H1 (cell line): Measurements from ENCODE around the gene MAPT. TPM values are rescaled to one million over a fixed set of nuclear protein-coding genes. Genes with fewer than 3 reads are reported as not detected.

Source experiments
- CTCF ChIA-PET: fragments of 300-600 bp; sonication (Branson Sonifier 250); formaldehyde crosslinking; loops from one replicate; lab custom pipeline; 2021; ENCODE audit not compliant: partially characterized antibody; lab: Charles Lee
- POLR2A ChIA-PET: fragments of 300-600 bp; sonication (Branson Sonifier 250); formaldehyde crosslinking; loops from one replicate; lab custom pipeline; 2021; ENCODE audit warnings: inconsistent platforms; ENCODE audit not compliant: partially characterized antibody; lab: Charles Lee
- DNase-seq, 2 experiments: peaks; one replicate each; pipeline versions ENCODE4 v3.0.0 to v3.0.0-alpha.2; 2010 to 2022; ENCODE audit warnings: low spot score in 2 of 2, low read depth in 1 of 2, mixed read lengths in 1 of 2
- FAIRE-seq: peaks from 2 replicates; lab custom pipeline; 2011; peaks lifted over from hg19 to GRCh38; lab: Jason Lieb, UNC
- H2AFZ ChIP-seq: 2 replicates; pipeline ENCODE4 v1.8.1; 2012; ENCODE audit warnings: low read length, inconsistent platforms
- H2AK5ac ChIP-seq: 2 replicates; pipeline ENCODE4 v1.6.1; 2013; ENCODE audit warnings: low read depth, low read length
- H2BK120ac ChIP-seq: replicated peaks from 2 replicates; pipeline ENCODE3; 2013; ENCODE audit warnings: low read depth, low read length, inconsistent platforms
- H2BK12ac ChIP-seq: 2 replicates; pipeline ENCODE4 v1.6.1; 2013; ENCODE audit warnings: low read depth, low read length
- H2BK15ac ChIP-seq: 2 replicates; pipeline ENCODE4 v1.6.1; 2013; ENCODE audit warnings: low read length
- H2BK20ac ChIP-seq: 2 replicates; pipeline ENCODE4 v1.6.1; 2013; ENCODE audit warnings: low read length
- H2BK5ac ChIP-seq: 2 replicates; pipeline ENCODE4 v1.6.1; 2013; ENCODE audit warnings: low read depth, low read length
- H3K14ac ChIP-seq: 2 replicates; pipeline ENCODE4 v1.6.1; 2013; ENCODE audit warnings: inconsistent platforms; ENCODE audit not compliant: insufficient read length
- H3K18ac ChIP-seq: 2 replicates; pipeline ENCODE4 v1.6.1; 2013; ENCODE audit warnings: low read length; ENCODE audit errors: extremely low read depth
- H3K23ac ChIP-seq: 2 replicates; pipeline ENCODE4 v1.6.1; 2013; ENCODE audit warnings: inconsistent platforms; ENCODE audit not compliant: insufficient read length
- H3K23me2 ChIP-seq: 2 replicates; pipeline ENCODE4 v1.6.1; 2013; ENCODE audit warnings: low read depth, low read length
- H3K27ac ChIP-seq: 2 replicates; pipeline ENCODE4 v1.6.1; 2011; ENCODE audit warnings: low read depth, low read length, inconsistent platforms
- H3K27me3 ChIP-seq, 4 experiments: replicated peaks in 1 of 4; 1 replicate in 1 of 4; 2 replicates in 3 of 4; pipeline versions ENCODE4 v1.6.1 to v1.8.1; 2011 to 2013; ENCODE audit warnings: low read length in 3 of 4, mild to moderate bottlenecking in 3 of 4, inconsistent platforms in 2 of 4, mixed read lengths in 2 of 4, moderate library complexity in 1 of 4; ENCODE audit not compliant: control insufficient read depth in 3 of 4, insufficient read depth in 3 of 4; ENCODE audit errors: extremely low read depth in 1 of 4
- H3K36me3 ChIP-seq, 4 experiments: 2 replicates each; pipeline versions ENCODE4 v1.6.1 to v1.8.1; 2011 to 2013; ENCODE audit warnings: mild to moderate bottlenecking in 4 of 4, low read length in 3 of 4, moderate library complexity in 2 of 4, control low read depth in 1 of 4, inconsistent platforms in 1 of 4; ENCODE audit not compliant: insufficient read depth in 4 of 4, control insufficient read depth in 2 of 4
- H3K4ac ChIP-seq: replicated peaks from 2 replicates; pipeline ENCODE3; 2013; ENCODE audit warnings: low read length, low read depth, mixed read lengths, inconsistent platforms; ENCODE audit not compliant: insufficient read length
- H3K4me1 ChIP-seq, 4 experiments: replicated peaks in 1 of 4; 1 replicate in 1 of 4; 2 replicates in 3 of 4; pipeline versions ENCODE4 v1.6.1 to v1.8.1; 2011 to 2013; ENCODE audit warnings: low read length in 3 of 4, inconsistent platforms in 2 of 4, mixed read lengths in 1 of 4; ENCODE audit not compliant: insufficient read depth in 4 of 4, control insufficient read depth in 3 of 4
- H3K4me2 ChIP-seq, 2 experiments: 2 replicates each; pipeline versions ENCODE4 v1.6.1 to v1.8.1; 2011 to 2013; ENCODE audit warnings: low read depth in 2 of 2, low read length in 2 of 2, control low read depth in 1 of 2, inconsistent platforms in 1 of 2, mild to moderate bottlenecking in 1 of 2; ENCODE audit not compliant: insufficient read depth in 1 of 2
- H3K4me3 ChIP-seq, 4 experiments: fragments of 200-600, 300-600 bp in 1 of 4; sonication (generic), shearing (Covaris generic), sonication (Bioruptor Twin) in 1 of 4; 2 replicates each; pipeline versions ENCODE4 v1.5.1 to v1.8.1; 2011 to 2016; ENCODE audit warnings: low read length in 4 of 4, low read depth in 3 of 4, control low read depth in 2 of 4, inconsistent platforms in 2 of 4, mild to moderate bottlenecking in 2 of 4, mixed read lengths in 1 of 4, moderate library complexity in 1 of 4; ENCODE audit not compliant: insufficient read depth in 2 of 4; ENCODE audit errors: extremely low read depth in 1 of 4
- H3K56ac ChIP-seq: replicated peaks from 2 replicates; pipeline ENCODE3; 2013; ENCODE audit warnings: low read depth, mild to moderate bottlenecking, mixed read lengths, low read length, inconsistent platforms; ENCODE audit not compliant: insufficient read length
- H3K79me1 ChIP-seq: 2 replicates; pipeline ENCODE4 v1.6.1; 2013; ENCODE audit warnings: low read depth, low read length, control low read depth
- H3K79me2 ChIP-seq, 2 experiments: 2 replicates each; pipeline versions ENCODE4 v1.6.1 to v1.8.1; 2012 to 2013; ENCODE audit warnings: low read length in 2 of 2, mild to moderate bottlenecking in 2 of 2, inconsistent platforms in 1 of 2; ENCODE audit not compliant: insufficient read depth in 2 of 2, control insufficient read depth in 1 of 2
- H3K9ac ChIP-seq, 4 experiments: replicated peaks in 1 of 4; 1 replicate in 1 of 4; 2 replicates in 3 of 4; pipeline versions ENCODE4 v1.6.1 to v1.8.1; 2011 to 2013; ENCODE audit warnings: low read depth in 3 of 4, low read length in 3 of 4, control low read depth in 2 of 4, mild to moderate bottlenecking in 2 of 4, moderate library complexity in 2 of 4, inconsistent platforms in 1 of 4; ENCODE audit errors: extremely low read depth in 1 of 4
- H3K9me3 ChIP-seq, 2 experiments: 2 replicates each; pipeline versions ENCODE4 v1.6.1 to v1.8.1; 2012 to 2013; ENCODE audit warnings: mild to moderate bottlenecking in 2 of 2, moderate library complexity in 2 of 2, control low read depth in 1 of 2, inconsistent platforms in 1 of 2, low read depth in 1 of 2, low read length in 1 of 2, mixed read lengths in 1 of 2; ENCODE audit not compliant: insufficient read depth in 2 of 2
- H4K20me1 ChIP-seq, 2 experiments: replicated peaks in 1 of 2; 2 replicates each; pipeline versions ENCODE3 to v1.8.1; 2011 to 2013; ENCODE audit warnings: inconsistent platforms in 2 of 2, low read length in 2 of 2, mild to moderate bottlenecking in 1 of 2; ENCODE audit not compliant: insufficient read depth in 2 of 2, control insufficient read depth in 1 of 2
- H4K5ac ChIP-seq: 2 replicates; pipeline ENCODE4 v1.6.1; 2013; ENCODE audit warnings: low read length, low read depth, mixed read lengths, inconsistent platforms; ENCODE audit not compliant: insufficient read length
- H4K8ac ChIP-seq: 2 replicates; pipeline ENCODE4 v1.8.0; 2013; ENCODE audit warnings: mild to moderate bottlenecking, moderate library complexity, low read length, inconsistent platforms; ENCODE audit not compliant: insufficient read depth; ENCODE audit errors: extremely low read depth
- H4K91ac ChIP-seq: replicated peaks from 2 replicates; pipeline ENCODE3; 2013; ENCODE audit warnings: low read length, mixed read lengths, inconsistent platforms; ENCODE audit not compliant: insufficient read length
- CHD1 ChIP-seq: IDR thresholded peaks from 2 replicates; pipeline ENCODE4 v1.6.1; 2012; ENCODE audit warnings: low read depth, low read length, improper control_type of control experiment
- HDAC6 ChIP-seq: IDR thresholded peaks from one replicate; pipeline ENCODE4 v1.7.1; 2012; ENCODE audit warnings: low read depth, mild to moderate bottlenecking, inconsistent platforms, low read length, moderate library complexity
- RFX5 ChIP-seq: IDR thresholded peaks from 2 replicates; pipeline ENCODE4 v1.6.1; 2011; ENCODE audit warnings: low read depth, low read length, improper control_type of control experiment, borderline replicate concordance
- SIX5 ChIP-seq: IDR thresholded peaks from 2 replicates; pipeline ENCODE4 v1.6.1; 2011; ENCODE audit warnings: mild to moderate bottlenecking, low read depth, low read length
- TAF7 ChIP-seq: optimal IDR thresholded peaks from 2 replicates; pipeline ENCODE3; 2011; ENCODE audit warnings: low read depth, mild to moderate bottlenecking, inconsistent platforms, low read length, moderate library complexity, borderline replicate concordance
- WGBS, 2 experiments: shearing (Covaris generic) in 1 of 2; methylation state at CpG; one replicate each; pipeline versions ENCODE4 v1.1.6 to v1.1.7; 2013 to 2015; ENCODE audit warnings: low lambda C conversion rate in 2 of 2, mixed read lengths in 2 of 2, inconsistent platforms in 1 of 2, low coverage in 1 of 2, missing lambda C conversion rate in 1 of 2; ENCODE audit not compliant: insufficient replicate concordance in 2 of 2, insufficient coverage in 1 of 2, insufficient read length in 1 of 2; ENCODE audit errors: extremely low coverage in 1 of 2, missing lambda C conversion rate in 1 of 2; 5-methylcytosine and 5-hydroxymethylcytosine counted together
- polyA plus RNA-seq, 7 experiments: library from polyadenylated mRNA; depleted of rRNA in 3 of 7; stranded (reverse) in 5 of 7; unstranded in 2 of 7; fragments of >200 nt in 5 of 7; fragments of 200-250 nt in 2 of 7; gene quantifications; 1 replicate in 5 of 7; 2 replicates in 1 of 7; 4 replicates in 1 of 7; pipeline versions ENCODE4 v1.2.1 to v1.2.3, GENCODE V29; 2011 to 2013; ENCODE audit warnings: missing spikeins in 2 of 7, mixed read lengths in 2 of 7
- total RNA-seq: library from RNA; stranded (reverse); fragmentation: NEBNext Ultra II Directional; extraction: Animal tissue kit (Norgen Biotek cat#: 25700); gene quantifications from 2 replicates; pipeline ENCODE4 v1.2.1, GENCODE V29; 2021

Gene MAPT
- total and polyA plus RNA-seq, 2 of the 8 experiments (the other 6 are each of a cell fraction or from before 2014, with no cell fraction given), result 0.54 to 1.7 TPM

DNA sequence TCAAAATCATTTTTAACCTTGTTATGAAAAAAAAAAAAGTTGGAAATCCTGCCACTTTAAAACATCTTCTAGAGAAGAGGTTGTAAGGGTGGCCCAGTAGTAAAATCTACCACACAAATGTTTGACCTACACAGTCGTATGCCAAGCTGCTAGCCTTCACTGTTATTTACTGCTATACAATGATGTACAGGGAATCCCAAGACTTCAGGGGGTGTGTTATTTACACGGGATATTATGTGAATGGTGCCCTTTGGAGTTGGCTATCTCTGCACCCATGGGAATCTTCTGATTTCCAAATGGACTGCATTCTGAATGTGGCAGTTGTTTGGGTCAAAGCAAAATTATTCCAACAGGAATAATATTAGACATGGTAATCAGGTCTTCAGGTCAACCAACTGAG is 150.6 kb downstream of the MAPT start:
- TF ChIP-seq RFX5 (no peak), TAF7 (no peak), CHD1 (no peak), SIX5 (no peak), HDAC6 (no peak)
- Histone ChIP-seq H2BK15ac (no peak overlapping the region), H4K5ac (no peak overlapping the region), H2BK120ac (no peak overlapping the region), H3K36me3 (peaks cover 23 to 63% (median 41%) of the 10 kb centered on the region in 4 experiments), H3K23me2 (no peaks in the 10 kb centered on the region), H2BK20ac (no peak overlapping the region), H3K23ac (no peak overlapping the region), H3K9me3 (no peaks in the 10 kb centered on the region), H3K4me3 (no peak overlapping the region), H3K79me1 (no peaks in the 10 kb centered on the region; the same call in 1 of the 2 replicates), H3K9ac (no peak overlapping the region), H3K27ac (no peak overlapping the region), H2AK5ac (no peak overlapping the region), H3K4me1 (no peaks in the 10 kb centered on the region), H3K18ac (no peak overlapping the region), H3K14ac (no peak overlapping the region), H3K79me2 (peaks cover 0 to 12% of the 10 kb centered on the region in 2 experiments; a peak in 1 of 4 replicates), H3K27me3 (no peaks in the 10 kb centered on the region), H3K4me2 (no peak overlapping the region), H4K20me1 (peaks cover 0 to 5% of the 10 kb centered on the region in 2 experiments), H3K4ac (no peak overlapping the region), H2BK5ac (no peak overlapping the region), H3K56ac (no peak overlapping the region), H4K91ac (no peak overlapping the region), H2AFZ (no peak overlapping the region), H2BK12ac (no peak overlapping the region), H4K8ac (no peak overlapping the region)
- ChIA-PET POLR2A (interaction anchor here (0.6 to 1.9 kb wide), 3 partner anchors 13 to 25 kb away, joined by 3 to 8 read pairs (median 6); no protein-coding TSS in a partner anchor), CTCF (interaction anchor here (0.6 to 6.2 kb wide), 28 partner anchors 9 to 174 kb away, joined by 3 to 56 read pairs (median 4); no protein-coding TSS in a partner anchor)
- DNase-seq, result no peak
- WGBS, 2 experiments, result 89% methylated on average over 2 of the region's 2 CpGs; no CpG with 5 or more reads in 1 of the 2 experiments
- FAIRE-seq, result no peak
